ENCODE measurements around the gene GALT.

GRCh38 chr9:34633166-34633565 is 13.3 kb upstream of the GALT start:
- TF ChIP-seq EZH2 (IDR thresholded peaks at IDR 0.05; ENCODE audit: borderline replicate concordance, low read depth, low read length, poor library complexity, severe bottlenecking): no peak
- no peak for TF ChIP-seq CTCF (conservative IDR thresholded peaks at IDR 0.05; ENCODE audit: low read depth, low read length)

Data from A673 (cell line).